Keratinocyte (primary cell): ENCODE data around the gene AQP9. TPM values are rescaled to one million over a fixed set of nuclear protein-coding genes. Genes with fewer than 3 reads are reported as not detected.
A peak's percentile ranks its signal among the peaks of the same experiment; 100 is the strongest.

Experiments used
- DNase-seq: peaks from one replicate; pipeline ENCODE4 v3.0.0-alpha.2; 2011; ENCODE audit warnings: low read depth, missing footprints, low spot score
- FAIRE-seq: peaks from 2 replicates; lab custom pipeline; 2011; peaks lifted over from hg19 to GRCh38; lab: Jason Lieb, UNC
- H2AFZ ChIP-seq: 2 replicates; pipeline ENCODE4 v1.6.0; 2012; ENCODE audit warnings: low read length, control low read depth, inconsistent platforms; ENCODE audit not compliant: control insufficient read depth
- H3K27ac ChIP-seq: 2 replicates; pipeline ENCODE4 v1.5.1; 2011; ENCODE audit warnings: low read length; ENCODE audit not compliant: control insufficient read depth, insufficient read depth
- H3K27me3 ChIP-seq: 3 replicates; pipeline ENCODE4 v1.6.0; 2011; ENCODE audit warnings: low read length; ENCODE audit not compliant: control insufficient read depth, insufficient read depth; ENCODE audit errors: extremely low read depth
- H3K36me3 ChIP-seq, 2 experiments: 2 replicates in 1 of 2; 3 replicates in 1 of 2; pipeline ENCODE4 v1.5.1; 2011; ENCODE audit warnings: low read length in 2 of 2, mild to moderate bottlenecking in 1 of 2; ENCODE audit not compliant: control insufficient read depth in 2 of 2, insufficient read depth in 2 of 2; ENCODE audit errors: extremely low read depth in 1 of 2
- H3K4me1 ChIP-seq: 3 replicates; pipeline ENCODE4 v1.5.1; 2011; ENCODE audit warnings: low read length; ENCODE audit not compliant: control insufficient read depth, insufficient read depth; ENCODE audit errors: extremely low read depth
- H3K4me2 ChIP-seq: 3 replicates; pipeline ENCODE4 v1.6.0; 2011; ENCODE audit warnings: low read depth, low read length; ENCODE audit not compliant: control insufficient read depth, insufficient read depth; ENCODE audit errors: extremely low read depth
- H3K4me3 ChIP-seq, 3 experiments: fragments of 200-600 bp in 1 of 3; sonication (generic) in 1 of 3; 2 replicates in 2 of 3; 3 replicates in 1 of 3; pipeline ENCODE4 v1.5.1; 2011 to 2016; ENCODE audit warnings: low read length in 3 of 3, mild to moderate bottlenecking in 3 of 3, control low read depth in 2 of 3, inconsistent platforms in 1 of 3, low read depth in 1 of 3, mixed read lengths in 1 of 3, mixed run types in 1 of 3, moderate library complexity in 1 of 3; ENCODE audit not compliant: control insufficient read depth in 2 of 3, insufficient read depth in 2 of 3; ENCODE audit errors: extremely low read depth in 1 of 3
- H3K79me2 ChIP-seq: 2 replicates; pipeline ENCODE4 v1.6.0; 2012; ENCODE audit warnings: low read length; ENCODE audit not compliant: control insufficient read depth, insufficient read depth
- H3K9ac ChIP-seq: 3 replicates; pipeline ENCODE4 v1.6.0; 2011; ENCODE audit warnings: low read length; ENCODE audit not compliant: control insufficient read depth, insufficient read depth; ENCODE audit errors: extremely low read depth
- H3K9me1 ChIP-seq: 3 replicates; pipeline ENCODE4 v1.6.0; 2011; ENCODE audit warnings: low read length; ENCODE audit not compliant: control insufficient read depth, insufficient read depth; ENCODE audit errors: extremely low read depth
- H3K9me3 ChIP-seq: 2 replicates; pipeline ENCODE4 v1.5.1; 2012; ENCODE audit warnings: low read depth, low read length; ENCODE audit not compliant: control insufficient read depth
- H4K20me1 ChIP-seq: 3 replicates; pipeline ENCODE4 v1.6.0; 2011; ENCODE audit warnings: low read length; ENCODE audit not compliant: control insufficient read depth, insufficient read depth; ENCODE audit errors: extremely low read depth
- CTCF ChIP-seq, 3 experiments: IDR thresholded peaks in 1 of 3; conservative IDR thresholded peaks in 1 of 3; optimal IDR thresholded peaks in 1 of 3; 2 replicates in 2 of 3; 3 replicates in 1 of 3; pipeline versions ENCODE3 to v1.5.1; 2011; ENCODE audit warnings: low read length in 3 of 3, mild to moderate bottlenecking in 3 of 3, moderate library complexity in 2 of 3, control low read depth in 1 of 3, inconsistent platforms in 1 of 3; ENCODE audit not compliant: insufficient read depth in 2 of 3; ENCODE audit errors: extremely low read depth in 1 of 3
- EZH2 ChIP-seq: IDR thresholded peaks from one replicate; pipeline ENCODE4 v1.6.1; 2012; ENCODE audit warnings: inconsistent platforms, mild to moderate bottlenecking, low read length, moderate library complexity
- dilution Hi-C: fragments of 300-500 bp; cut with MboI; formaldehyde crosslinking; loops from one replicate; pipeline ENCODE4 v1.7.0; 2020; ENCODE audit warnings: low sequenced_read_pairs; ENCODE audit not compliant: extremely low pct_ligation_motif_present
- polyA plus RNA-seq, 5 experiments: library from polyadenylated mRNA; depleted of rRNA in 3 of 5; stranded (reverse) in 3 of 5; stranded (forward) in 1 of 5; unstranded in 1 of 5; fragments of >200 nt; gene quantifications; 1 replicate in 1 of 5; 2 replicates in 3 of 5; 3 replicates in 1 of 5; pipeline versions ENCODE4 v1.2.1 to v1.2.3, GENCODE V29; 2011 to 2012; ENCODE audit warnings: missing spikeins in 2 of 5, low read depth in 1 of 5, low replicate concordance in 1 of 5

AQP9 gene
- polyA plus RNA-seq, 1 donor (not counting 4 experiments of a cell fraction or from before 2014, with no cell fraction given): 2.6 TPM

GRCh38 chr15:58213587-58214338, 75.6 kb downstream of the AQP9 start:
- no peaks in the 10 kb centered on the region for H3K27me3 ChIP-seq
- H3K79me2 ChIP-seq: no peaks in the 10 kb centered on the region
- H3K4me3 ChIP-seq: no peak overlapping the region
- H4K20me1 ChIP-seq: no peaks in the 10 kb centered on the region
- DNase-seq (no peak), FAIRE-seq (no peak)
- no peak overlapping the region for H3K27ac ChIP-seq
- H3K4me2 ChIP-seq: no peak overlapping the region
- H3K4me1 ChIP-seq: peaks cover 16% of the 10 kb centered on the region
- H3K36me3 ChIP-seq: no peaks in the 10 kb centered on the region
- no peaks in the 10 kb centered on the region for H3K9me1 ChIP-seq
- dilution Hi-C loops: no loop called here
- no peaks in the 10 kb centered on the region for H3K9me3 ChIP-seq
- no peak for TF ChIP-seq CTCF (optimal IDR thresholded peaks at IDR 0.05 in 1 of 3, IDR thresholded peaks at IDR 0.05 in 1 of 3, conservative IDR thresholded peaks at IDR 0.05 in 1 of 3; ENCODE audit: extremely low read depth in 1 of 3, insufficient read depth in 2 of 3, low read length in 3 of 3)
- no peak for TF ChIP-seq EZH2
- H2AFZ ChIP-seq: peak overlapping the region; percentile 3
- no peak overlapping the region for H3K9ac ChIP-seq

GRCh38 chr15:58214591-58215340, 76.6 kb downstream of the AQP9 start:
- DNase-seq: no peak
- dilution Hi-C loops: no loop called here
- TF ChIP-seq EZH2: no peak
- TF ChIP-seq CTCF (optimal IDR thresholded peaks at IDR 0.05 in 1 of 3, IDR thresholded peaks at IDR 0.05 in 1 of 3, conservative IDR thresholded peaks at IDR 0.05 in 1 of 3; ENCODE audit: extremely low read depth in 1 of 3, insufficient read depth in 2 of 3, low read length in 3 of 3): no peak
- Histone ChIP-seq H3K36me3 (no peaks in the 10 kb centered on the region), H3K4me1 (peaks cover 6% of the 10 kb centered on the region), H3K9me1 (no peaks in the 10 kb centered on the region), H4K20me1 (no peaks in the 10 kb centered on the region), H3K4me3 (no peak overlapping the region), H3K9me3 (no peaks in the 10 kb centered on the region), H3K4me2 (no peak overlapping the region), H3K9ac (no peak overlapping the region), H3K27me3 (no peaks in the 10 kb centered on the region), H2AFZ (no peak overlapping the region), H3K79me2 (no peaks in the 10 kb centered on the region), H3K27ac (no peak overlapping the region)
- no peak for FAIRE-seq
